Fibroblast of lung (primary cell): Measurements from ENCODE around the gene BTRC. TPM values are rescaled to one million over a fixed set of nuclear protein-coding genes. Genes with fewer than 3 reads are reported as not detected.
"Not testable (repeated sequence)": the region's sequence is repeated elsewhere in the genome, so short reads cannot be mapped to it uniquely, and the experiment has no call there.

Source experiments
- DNase-seq, 2 donors: peaks; one replicate each; pipeline versions ENCODE4 v3.0.0 to v3.0.0-alpha.2; 2010; ENCODE audit warnings: low read depth in 2 of 2
- H2AFZ ChIP-seq: 2 replicates; pipeline ENCODE4 v1.5.1; 2012; ENCODE audit warnings: low read length, control low read depth, inconsistent platforms
- H3K27ac ChIP-seq: 2 replicates; pipeline ENCODE4 v1.5.1; 2011; ENCODE audit warnings: low read length, control low read depth; ENCODE audit not compliant: insufficient read depth
- H3K27me3 ChIP-seq: 2 replicates; pipeline ENCODE4 v1.5.1; 2011; ENCODE audit warnings: mild to moderate bottlenecking, low read length; ENCODE audit not compliant: control insufficient read depth, insufficient read depth
- H3K36me3 ChIP-seq: 2 replicates; pipeline ENCODE4 v1.5.1; 2011; ENCODE audit warnings: low read length; ENCODE audit not compliant: control insufficient read depth, insufficient read depth
- H3K4me1 ChIP-seq: 2 replicates; pipeline ENCODE4 v1.5.1; 2011; ENCODE audit warnings: low read length; ENCODE audit not compliant: control insufficient read depth, insufficient read depth; ENCODE audit errors: extremely low read depth
- H3K4me2 ChIP-seq: 2 replicates; pipeline ENCODE4 v1.5.1; 2011; ENCODE audit warnings: low read length, control low read depth; ENCODE audit not compliant: insufficient read depth; ENCODE audit errors: extremely low read depth
- H3K4me3 ChIP-seq, 4 experiments: fragments of 200-600 bp in 1 of 4; sonication (generic) in 1 of 4; replicated peaks in 1 of 4; 2 replicates each; pipeline ENCODE4 v1.5.1; 2011 to 2016; ENCODE audit warnings: low read length in 4 of 4, low read depth in 3 of 4, mild to moderate bottlenecking in 3 of 4, control low read depth in 2 of 4, inconsistent platforms in 1 of 4, mixed read lengths in 1 of 4; ENCODE audit not compliant: insufficient read depth in 1 of 4; ENCODE audit errors: control extremely low read depth in 1 of 4
- H3K79me2 ChIP-seq: 2 replicates; pipeline ENCODE4 v1.5.1; 2012; ENCODE audit warnings: mild to moderate bottlenecking, low read length, inconsistent platforms; ENCODE audit not compliant: control insufficient read depth, insufficient read depth
- H3K9ac ChIP-seq: 2 replicates; pipeline ENCODE4 v1.5.1; 2011; ENCODE audit warnings: mild to moderate bottlenecking, low read length, control low read depth; ENCODE audit not compliant: insufficient read depth
- H3K9me3 ChIP-seq: 2 replicates; pipeline ENCODE4 v1.5.1; 2012; ENCODE audit warnings: low read depth, low read length; ENCODE audit not compliant: control insufficient read depth, insufficient read depth
- H4K20me1 ChIP-seq: 2 replicates; pipeline ENCODE4 v1.5.1; 2011; ENCODE audit warnings: low read length; ENCODE audit not compliant: control insufficient read depth, insufficient read depth; ENCODE audit errors: extremely low read depth
- EZH2 ChIP-seq: IDR thresholded peaks from 2 replicates; pipeline ENCODE4 v1.5.1; 2012; ENCODE audit warnings: low read length, control low read depth, mild to moderate bottlenecking; ENCODE audit errors: missing control alignments
- polyA plus RNA-seq, 2 donors: library from polyadenylated mRNA; depleted of rRNA in 1 of 2; stranded (reverse) in 1 of 2; unstranded in 1 of 2; fragments of >200 nt; gene quantifications; 2 replicates each; pipeline ENCODE4 v1.2.1, GENCODE V29; 2011 to 2012; ENCODE audit warnings: missing spikeins in 1 of 2
- total RNA-seq: library from RNA; depleted of rRNA; stranded (reverse); fragments of >200 nt; gene quantifications from 2 replicates; pipeline ENCODE4 v1.2.1, GENCODE V29; 2014
- TF ChIP-seq, protein P1 (sequence below), 2 donors: IDR thresholded peaks in 1 of 2; conservative IDR thresholded peaks in 1 of 2; 1 replicate in 1 of 2; 2 replicates in 1 of 2; pipeline ENCODE4 v1.5.1; 2011 to 2012; ENCODE audit warnings: low read length in 2 of 2, control low read depth in 1 of 2, inconsistent platforms in 1 of 2, low read depth in 1 of 2, mild to moderate bottlenecking in 1 of 2

BTRC gene
- total and polyA plus RNA-seq, 2 donors (not counting 1 experiment from before 2014, with no cell fraction given), result 9.2 to 10.9 TPM

DNA sequence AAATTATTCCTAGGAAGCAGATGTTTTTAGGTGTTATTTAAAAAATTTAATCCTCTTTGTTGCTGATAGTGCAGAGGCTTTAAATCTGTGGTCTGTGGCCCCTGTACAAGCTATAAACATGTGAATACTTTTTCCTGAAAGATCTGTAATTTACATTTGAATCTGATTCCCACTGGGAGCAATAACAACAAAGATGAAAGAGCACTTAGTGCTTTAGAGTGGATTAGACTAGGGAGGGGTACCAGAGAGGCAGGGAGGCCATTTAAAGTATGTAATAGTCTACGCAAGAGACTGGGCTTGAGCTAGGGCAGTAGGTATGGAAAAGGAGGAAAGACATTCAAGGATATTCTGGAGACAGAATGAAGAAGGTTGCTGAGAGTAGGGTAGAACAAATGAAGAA, 19.1 kb downstream of the BTRC start:
- Histone ChIP-seq H2AFZ (no peak overlapping the region), H3K9ac (no peak overlapping the region), H3K4me3 (no peak overlapping the region), H4K20me1 (no peaks in the 10 kb centered on the region), H3K4me1 (no peaks in the 10 kb centered on the region), H3K79me2 (no peaks in the 10 kb centered on the region), H3K27me3 (no peaks in the 10 kb centered on the region), H3K36me3 (peaks cover 2% of the 10 kb centered on the region), H3K4me2 (no peak overlapping the region), H3K9me3 (no peaks in the 10 kb centered on the region), H3K27ac (no peak overlapping the region)
- DNase-seq, result no peak
- no peak for TF ChIP-seq EZH2
- TF ChIP-seq, protein P1, sequence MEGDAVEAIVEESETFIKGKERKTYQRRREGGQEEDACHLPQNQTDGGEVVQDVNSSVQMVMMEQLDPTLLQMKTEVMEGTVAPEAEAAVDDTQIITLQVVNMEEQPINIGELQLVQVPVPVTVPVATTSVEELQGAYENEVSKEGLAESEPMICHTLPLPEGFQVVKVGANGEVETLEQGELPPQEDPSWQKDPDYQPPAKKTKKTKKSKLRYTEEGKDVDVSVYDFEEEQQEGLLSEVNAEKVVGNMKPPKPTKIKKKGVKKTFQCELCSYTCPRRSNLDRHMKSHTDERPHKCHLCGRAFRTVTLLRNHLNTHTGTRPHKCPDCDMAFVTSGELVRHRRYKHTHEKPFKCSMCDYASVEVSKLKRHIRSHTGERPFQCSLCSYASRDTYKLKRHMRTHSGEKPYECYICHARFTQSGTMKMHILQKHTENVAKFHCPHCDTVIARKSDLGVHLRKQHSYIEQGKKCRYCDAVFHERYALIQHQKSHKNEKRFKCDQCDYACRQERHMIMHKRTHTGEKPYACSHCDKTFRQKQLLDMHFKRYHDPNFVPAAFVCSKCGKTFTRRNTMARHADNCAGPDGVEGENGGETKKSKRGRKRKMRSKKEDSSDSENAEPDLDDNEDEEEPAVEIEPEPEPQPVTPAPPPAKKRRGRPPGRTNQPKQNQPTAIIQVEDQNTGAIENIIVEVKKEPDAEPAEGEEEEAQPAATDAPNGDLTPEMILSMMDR (conservative IDR thresholded peaks at IDR 0.05 in 1 of 2, IDR thresholded peaks at IDR 0.05 in 1 of 2; ENCODE audit: low read depth in 1 of 2, low read length in 2 of 2), result no peak

DNA sequence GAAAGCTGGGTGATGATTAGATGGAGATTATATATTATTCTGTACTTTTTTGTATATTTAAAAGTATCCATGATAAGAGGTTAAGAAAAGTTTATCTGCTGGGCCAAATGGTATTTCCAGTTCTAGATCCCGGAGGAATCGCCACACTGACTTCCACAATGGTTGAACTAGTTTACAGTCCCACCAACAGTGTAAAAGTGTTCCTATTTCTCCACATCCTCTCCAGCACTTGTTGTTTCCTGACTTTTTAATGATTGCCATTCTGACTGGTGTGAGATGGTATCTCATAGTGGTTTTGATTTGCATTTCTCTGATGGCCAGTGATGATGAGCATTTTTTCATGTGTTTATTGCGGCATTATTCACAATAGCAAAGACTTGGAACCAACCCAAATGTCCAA, 20.0 kb downstream of the BTRC start:
- not testable (repeated sequence) for H2AFZ ChIP-seq, H3K27me3 ChIP-seq, H3K9me3 ChIP-seq, DNase-seq, H3K9ac ChIP-seq, H3K27ac ChIP-seq, H3K79me2 ChIP-seq, H3K4me2 ChIP-seq, H4K20me1 ChIP-seq, H3K4me3 ChIP-seq, H3K4me1 ChIP-seq, H3K36me3 ChIP-seq

DNA sequence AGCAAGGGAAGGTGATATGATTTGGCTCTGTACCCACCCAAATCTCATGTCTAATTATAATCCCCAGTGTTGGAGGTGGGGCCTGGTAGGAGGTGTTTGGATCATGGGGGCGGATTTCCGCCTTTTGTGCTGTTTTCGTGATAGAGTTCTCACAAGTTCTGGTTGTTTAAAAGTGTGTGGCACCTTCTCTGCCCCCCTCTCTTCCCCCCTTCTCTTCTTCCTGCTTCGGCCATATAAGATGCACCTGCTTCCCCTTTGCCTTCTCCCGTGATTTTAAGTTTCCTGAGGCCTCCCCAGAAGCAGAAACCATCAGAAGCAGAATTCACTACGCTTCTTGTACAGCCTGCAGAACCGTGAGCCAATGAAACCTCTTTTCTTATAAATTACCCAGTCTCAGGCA, 21.1 kb downstream of the BTRC start:
- TF ChIP-seq EZH2, result no peak
- TF ChIP-seq, protein P1 (conservative IDR thresholded peaks at IDR 0.05 in 1 of 2, IDR thresholded peaks at IDR 0.05 in 1 of 2; ENCODE audit: low read depth in 1 of 2, low read length in 2 of 2), result no peak
- Histone ChIP-seq H4K20me1 (no peaks in the 10 kb centered on the region), H3K9me3 (no peaks in the 10 kb centered on the region), H2AFZ (no peak overlapping the region), H3K27me3 (no peaks in the 10 kb centered on the region), H3K9ac (no peak overlapping the region), H3K36me3 (no peaks in the 10 kb centered on the region), H3K4me2 (no peak overlapping the region), H3K4me1 (no peaks in the 10 kb centered on the region), H3K27ac (no peak overlapping the region), H3K4me3 (no peak overlapping the region), H3K79me2 (no peaks in the 10 kb centered on the region)
- no peak for DNase-seq
